LHCN-M2 (cell line): ENCODE data around the gene GRID1. TPM values are rescaled to one million over a fixed set of nuclear protein-coding genes. Genes with fewer than 3 reads are reported as not detected.
"Not testable (repeated sequence)": the region's sequence is repeated elsewhere in the genome, so short reads cannot be mapped to it uniquely, and the experiment has no call there.

Experiments
- DNase-seq: peaks from one replicate; pipeline ENCODE4 v3.0.0-alpha.2; 2012; ENCODE audit warnings: low read depth
- total RNA-seq: library from RNA; depleted of rRNA; stranded (reverse); fragments of >200 nt; gene quantifications from 2 replicates; pipeline ENCODE4 v1.2.3, GENCODE V29; 2014

Gene GRID1
- total RNA-seq, 1 experiment from 2014 or later = not detected

- no peak for DNase-seq
These were observed 280.2 kb downstream of the GRID1 start for GRCh38 chr10:86086418-86086817.

GRCh38 chr10:86085686-86086085 lies 280.9 kb downstream of the GRID1 start:
- no peak for DNase-seq

GRCh38 chr10:86085136-86085535 lies 281.5 kb downstream of the GRID1 start:
- DNase-seq = no peak

DNA sequence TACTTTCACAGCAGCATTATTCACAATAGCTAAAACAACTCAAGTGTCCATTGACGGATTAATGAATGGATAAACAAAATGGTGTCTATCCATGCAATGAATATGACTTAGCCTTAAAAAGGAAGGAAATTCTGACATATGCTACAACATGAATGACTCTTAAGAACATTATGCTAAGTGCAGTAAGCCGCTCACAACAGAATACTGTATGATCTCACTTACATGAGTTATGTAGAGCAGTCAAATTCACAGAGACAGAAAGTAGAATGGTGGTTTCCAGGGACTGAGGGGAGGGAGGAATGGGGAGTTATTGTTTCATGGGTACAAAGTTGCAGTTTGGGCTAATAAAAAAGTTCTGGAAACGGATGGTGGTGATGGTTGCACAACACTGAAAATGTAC lies 282.0 kb downstream of the GRID1 start:
- DNase-seq = no peak

GRCh38 chr10:86083664-86084175 lies 282.9 kb downstream of the GRID1 start:
- DNase-seq = no peak

DNA sequence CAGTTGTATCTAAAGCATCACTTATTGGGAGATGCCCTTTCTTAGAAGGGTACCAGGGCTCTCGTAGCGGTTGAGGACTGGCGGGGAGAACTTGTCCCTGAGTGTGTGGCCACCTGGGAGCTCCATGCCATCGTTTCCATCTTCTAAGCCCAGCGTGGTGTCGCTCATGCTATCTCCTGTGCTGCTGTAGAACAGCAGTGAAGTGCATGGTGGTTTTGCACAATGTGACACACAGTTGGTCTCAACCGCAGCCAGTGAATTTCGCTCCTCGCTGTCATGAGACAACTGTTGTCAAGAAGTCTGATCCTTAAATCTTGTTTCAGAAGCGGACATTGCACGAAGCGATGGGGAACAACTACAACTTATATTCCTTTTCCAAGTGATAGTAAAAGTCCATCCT lies 283.4 kb downstream of the GRID1 start:
- DNase-seq = no peak

GRCh38 chr10:86082556-86082955 lies 284.0 kb downstream of the GRID1 start:
- no peak for DNase-seq

- no peak for DNase-seq
These were observed 287.5 kb downstream of the GRID1 start for GRCh38 chr10:86079088-86079487.

DNA sequence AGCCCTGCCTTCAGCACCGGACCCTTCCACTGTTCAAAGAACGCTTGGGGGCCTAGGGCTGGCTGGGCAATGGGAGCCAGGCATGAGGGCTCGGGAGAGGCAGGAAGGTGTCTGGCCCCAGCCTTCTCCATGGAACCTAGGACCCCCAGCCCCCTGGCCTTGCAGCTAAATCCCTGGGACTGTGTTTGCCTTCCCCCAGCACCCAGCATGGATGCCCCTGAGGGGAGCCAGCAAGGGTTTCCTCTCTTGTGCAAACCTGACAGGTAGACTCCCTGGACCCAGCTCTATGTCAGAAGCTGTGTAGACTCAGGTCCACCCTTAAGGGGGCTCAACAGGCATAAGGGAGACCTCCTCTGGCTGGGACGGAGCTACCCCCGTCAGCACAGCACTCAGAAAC lies 288.0 kb downstream of the GRID1 start:
- no peak for DNase-seq

GRCh38 chr10:86077871-86078638 lies 288.5 kb downstream of the GRID1 start:
- DNase-seq = no peak

GRCh38 chr10:86077271-86077670 lies 289.3 kb downstream of the GRID1 start:
- DNase-seq = no peak

DNA sequence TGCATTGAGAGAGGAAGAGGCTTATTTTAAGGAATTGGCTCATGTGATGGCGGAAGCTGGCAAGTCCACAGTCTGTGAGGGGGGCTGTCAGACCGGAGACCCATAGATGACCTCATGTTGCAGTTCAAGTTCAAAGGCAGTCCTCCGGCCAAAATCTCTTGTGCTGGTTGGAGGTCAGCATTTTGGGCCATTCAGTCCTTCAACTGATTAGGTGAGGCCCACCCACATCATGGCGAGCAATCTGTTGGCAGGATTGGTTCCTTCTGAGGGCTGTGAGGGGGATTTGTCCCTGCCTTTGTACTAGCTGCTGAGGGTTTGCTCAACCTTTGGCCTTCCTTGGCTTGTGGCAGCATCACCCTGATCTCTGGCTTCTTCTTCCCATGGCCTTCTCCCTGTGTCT lies 290.1 kb downstream of the GRID1 start:
- DNase-seq = not testable (repeated sequence)

DNA sequence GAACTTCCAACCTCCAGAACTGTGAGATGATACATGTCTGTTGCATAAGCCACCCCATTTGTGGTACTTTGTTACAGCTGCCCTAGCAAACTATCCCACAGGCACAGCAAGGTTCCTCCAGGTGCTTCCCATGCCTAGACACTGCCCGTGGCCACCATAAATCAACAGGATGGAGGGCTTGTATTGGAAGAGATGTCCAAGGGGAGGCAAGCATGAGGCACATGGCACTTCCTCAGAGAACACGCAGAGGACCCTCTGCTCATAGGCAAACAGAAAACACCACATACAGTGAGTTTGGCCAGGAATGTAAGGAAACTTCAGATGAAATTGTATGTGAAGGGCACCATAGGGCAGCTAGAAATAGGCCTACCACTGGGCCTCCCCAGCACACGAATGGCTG lies 291.1 kb downstream of the GRID1 start:
- no peak for DNase-seq

- DNase-seq = no peak
These were observed 292.3 kb downstream of the GRID1 start for GRCh38 chr10:86074294-86074693.

GRCh38 chr10:86073199-86073977 lies 293.2 kb downstream of the GRID1 start:
- no peak for DNase-seq

GRCh38 chr10:86072413-86072812 lies 294.2 kb downstream of the GRID1 start:
- DNase-seq = no peak

- DNase-seq = no peak
These were observed 294.8 kb downstream of the GRID1 start for GRCh38 chr10:86071758-86072157.

GRCh38 chr10:86071145-86071544 lies 295.4 kb downstream of the GRID1 start:
- DNase-seq = no peak

- no peak for DNase-seq
These were observed 296.3 kb downstream of the GRID1 start for GRCh38 chr10:86070278-86070677.

DNA sequence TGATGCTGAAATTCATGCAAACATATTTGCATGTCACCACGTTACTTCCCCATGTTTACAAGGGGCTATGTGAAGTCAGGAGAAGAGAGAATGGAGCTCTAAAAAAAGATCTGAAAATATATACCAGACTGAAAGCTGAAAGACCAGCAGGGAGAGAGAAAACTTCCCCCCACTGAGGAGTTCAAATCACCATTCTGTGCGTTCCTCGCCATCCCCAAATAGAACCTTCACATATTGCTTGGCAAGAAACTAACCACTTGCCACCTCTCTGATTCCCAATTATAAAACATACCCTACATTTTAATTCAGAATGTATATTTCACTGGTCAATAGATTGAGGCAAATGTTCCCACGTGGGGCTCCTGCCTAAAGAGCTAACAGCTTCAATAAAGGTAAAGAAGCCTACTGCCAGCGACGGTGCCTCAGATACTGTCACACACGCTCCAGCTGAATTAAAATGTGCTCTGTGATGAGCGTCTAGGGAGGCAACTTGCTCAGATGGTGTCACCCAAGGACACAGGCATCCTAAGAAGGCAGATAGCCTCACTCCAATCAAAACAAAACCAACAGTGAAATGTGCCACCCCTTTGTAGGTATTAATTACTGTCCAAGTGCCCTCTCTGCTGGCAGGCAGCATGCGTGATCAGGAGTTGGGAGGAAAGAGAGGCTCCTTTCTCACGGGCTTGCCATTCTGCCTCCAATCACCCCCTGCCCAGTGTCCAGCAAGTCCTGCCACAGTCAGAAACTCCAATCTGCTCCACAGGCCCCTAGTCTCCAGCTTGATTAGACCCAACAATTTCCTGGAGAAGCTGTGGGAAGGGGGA lies 298.2 kb downstream of the GRID1 start:
- no peak for DNase-seq

DNA sequence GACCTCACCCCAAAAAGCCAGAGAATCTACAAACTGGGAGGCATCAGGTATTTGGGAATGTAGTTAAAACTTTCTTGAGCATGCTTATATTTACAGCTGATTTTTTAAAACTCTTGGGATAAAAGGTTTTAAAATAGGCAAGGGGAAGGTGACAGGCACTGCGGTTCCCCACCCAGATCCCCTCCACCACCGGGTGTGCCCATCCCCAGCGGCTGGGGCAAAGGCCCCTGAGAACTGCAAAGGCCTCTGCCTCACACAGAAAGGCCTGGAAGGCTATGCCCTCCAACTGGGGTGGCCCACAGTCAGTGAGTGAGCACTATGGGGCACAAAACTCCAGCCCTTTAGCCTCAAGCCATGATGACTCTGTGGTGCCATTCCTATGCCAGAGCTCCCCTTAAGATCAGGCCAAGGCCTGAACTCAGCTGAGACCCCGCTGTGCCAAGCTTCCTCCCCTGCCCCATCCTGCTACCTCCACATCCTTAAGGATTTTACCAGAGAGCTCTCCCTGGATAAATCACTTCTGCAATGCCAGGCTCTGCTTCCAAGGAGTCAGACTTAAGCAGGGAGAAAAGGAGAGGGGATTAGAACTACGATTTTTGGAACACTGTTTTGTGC lies 299.1 kb downstream of the GRID1 start:
- no peak for DNase-seq
